SK-N-SH treated with all-trans-retinoic acid at 6 μM for 48 hours (cell line): Measurements from ENCODE around the gene SULT6B1.

Source experiments
- ATAC-seq: fragments of 200-7000 bp; cut with Tn5 transposase; 3 replicates; pipeline ENCODE4 v1.9.1; 2020; ENCODE audit warnings: mild to moderate bottlenecking, moderate library complexity
- ARNTL ChIP-seq: fragments of 450-650 bp; formaldehyde crosslinking; IDR thresholded peaks from 2 replicates; pipeline ENCODE4 v1.5.0; 2020; ENCODE audit warnings: low read depth, mild to moderate bottlenecking, moderate library complexity, borderline replicate concordance
- BACH2 ChIP-seq: fragments of 250-450 bp; sonication (Bioruptor Pico); IDR thresholded peaks from 2 replicates; pipeline ENCODE4 v1.9.0; 2021; ENCODE audit warnings: mild to moderate bottlenecking, borderline replicate concordance
- CSDC2 ChIP-seq: fragments of 250-450 bp; sonication (Bioruptor Pico); IDR thresholded peaks from 2 replicates; pipeline ENCODE4 v1.5.0; 2020; ENCODE audit warnings: mild to moderate bottlenecking, moderate library complexity
- CSRNP3 ChIP-seq: fragments of 250-450 bp; sonication (Bioruptor Pico); IDR thresholded peaks from 2 replicates; pipeline ENCODE4 v1.5.1; 2021; ENCODE audit warnings: mild to moderate bottlenecking, moderate library complexity
- ISL1 ChIP-seq: fragments of 250-450 bp; sonication (Bioruptor Pico); IDR thresholded peaks from 2 replicates; pipeline ENCODE4 v2.1.2; 2022; ENCODE audit warnings: mild to moderate bottlenecking, moderate library complexity
- POU6F1 ChIP-seq: fragments of 250-450 bp; sonication (Bioruptor Pico); IDR thresholded peaks from 2 replicates; pipeline ENCODE4 v1.8.0; 2021; ENCODE audit warnings: low read depth, mild to moderate bottlenecking, moderate library complexity, borderline replicate concordance
- PPARA ChIP-seq: fragments of 250-450 bp; sonication (Bioruptor Pico); IDR thresholded peaks from 2 replicates; pipeline ENCODE4 v1.5.0; 2020; ENCODE audit warnings: mild to moderate bottlenecking, borderline replicate concordance
- RARB ChIP-seq: fragments of 250-450 bp; sonication (Bioruptor Pico); IDR thresholded peaks from 2 replicates; pipeline ENCODE4 v1.8.0; 2021; ENCODE audit warnings: mild to moderate bottlenecking, moderate library complexity
- SNAI2 ChIP-seq: fragments of 250-450 bp; sonication (Bioruptor Pico); IDR thresholded peaks from 2 replicates; pipeline ENCODE4 v1.5.0; 2020; ENCODE audit warnings: mild to moderate bottlenecking, moderate library complexity
- TCF4 ChIP-seq: fragments of 250-450 bp; sonication (Bioruptor Pico); IDR thresholded peaks from 2 replicates; pipeline ENCODE4 v1.8.0; 2021; ENCODE audit warnings: mild to moderate bottlenecking, moderate library complexity, borderline replicate concordance
- TOX ChIP-seq: fragments of 250-450 bp; sonication (Bioruptor Pico); IDR thresholded peaks from 2 replicates; pipeline ENCODE4 v1.8.0; 2021; ENCODE audit warnings: mild to moderate bottlenecking, moderate library complexity, borderline replicate concordance
- ZFP3 ChIP-seq: fragments of 250-450 bp; sonication (Bioruptor Pico); IDR thresholded peaks from 2 replicates; pipeline ENCODE4 v1.5.0; 2020; ENCODE audit warnings: mild to moderate bottlenecking, moderate library complexity
- ZFP30 ChIP-seq: fragments of 450-650 bp; formaldehyde crosslinking; IDR thresholded peaks from 2 replicates; pipeline ENCODE4 v1.5.0; 2022; ENCODE audit warnings: mild to moderate bottlenecking, moderate library complexity
- ZNF565 ChIP-seq: fragments of 450-650 bp; formaldehyde crosslinking; conservative IDR thresholded peaks from 2 replicates; pipeline ENCODE4 v1.5.0; 2020; ENCODE audit warnings: low read depth, mild to moderate bottlenecking, moderate library complexity
- ZNF70 ChIP-seq: fragments of 450-650 bp; formaldehyde crosslinking; IDR thresholded peaks from 2 replicates; pipeline ENCODE4 v1.5.0; 2020; ENCODE audit warnings: mild to moderate bottlenecking, moderate library complexity
- ZNF8 ChIP-seq: fragments of 450-650 bp; formaldehyde crosslinking; IDR thresholded peaks from 2 replicates; pipeline ENCODE4 v1.5.0; 2020; ENCODE audit warnings: mild to moderate bottlenecking, moderate library complexity
- TF ChIP-seq, protein P1 (sequence below): fragments of 250-450 bp; sonication (Bioruptor Pico); IDR thresholded peaks from 2 replicates; pipeline ENCODE4 v1.5.1; 2020; ENCODE audit warnings: low read depth, mild to moderate bottlenecking, moderate library complexity
- TF ChIP-seq, protein P2 (sequence below): fragments of 250-450 bp; sonication (Bioruptor Pico); IDR thresholded peaks from 2 replicates; pipeline ENCODE4 v1.8.0; 2020; ENCODE audit warnings: mild to moderate bottlenecking, moderate library complexity, borderline replicate concordance
- TF ChIP-seq, protein P3 (sequence below): fragments of 250-450 bp; sonication (Bioruptor Pico); IDR thresholded peaks from 2 replicates; pipeline ENCODE4 v1.5.0; 2020; ENCODE audit warnings: mild to moderate bottlenecking, moderate library complexity

The SULT6B1 gene

GRCh38 chr2:37148325-37148724 is 40.1 kb downstream of the SULT6B1 start (continued):
- TF ChIP-seq CSRNP3 (CRISPR knock-in tag): no peak
- TF ChIP-seq ZNF565 (CRISPR knock-in tag): no peak
- TF ChIP-seq BACH2: no peak

DNA sequence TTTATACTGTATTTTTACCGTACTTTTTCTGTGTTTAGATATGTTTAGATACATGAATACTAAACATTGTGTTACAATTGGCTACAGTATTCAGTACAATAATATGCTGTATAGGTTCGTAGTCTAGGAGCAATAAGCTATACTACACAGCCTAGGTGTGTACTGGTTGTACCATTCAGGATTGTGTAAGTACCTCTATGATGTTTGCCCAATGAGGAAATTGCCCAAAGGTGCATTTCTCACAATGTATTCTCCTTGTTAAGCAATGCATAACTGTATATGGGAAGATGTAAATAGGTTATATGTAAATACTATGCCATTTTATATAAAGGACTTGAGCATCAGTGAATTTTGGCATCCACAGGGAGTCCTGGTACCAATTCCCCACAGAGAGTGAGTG is 42.4 kb downstream of the SULT6B1 start:
- TF ChIP-seq SNAI2 (CRISPR knock-in tag): no peak
- TF ChIP-seq, protein P1, sequence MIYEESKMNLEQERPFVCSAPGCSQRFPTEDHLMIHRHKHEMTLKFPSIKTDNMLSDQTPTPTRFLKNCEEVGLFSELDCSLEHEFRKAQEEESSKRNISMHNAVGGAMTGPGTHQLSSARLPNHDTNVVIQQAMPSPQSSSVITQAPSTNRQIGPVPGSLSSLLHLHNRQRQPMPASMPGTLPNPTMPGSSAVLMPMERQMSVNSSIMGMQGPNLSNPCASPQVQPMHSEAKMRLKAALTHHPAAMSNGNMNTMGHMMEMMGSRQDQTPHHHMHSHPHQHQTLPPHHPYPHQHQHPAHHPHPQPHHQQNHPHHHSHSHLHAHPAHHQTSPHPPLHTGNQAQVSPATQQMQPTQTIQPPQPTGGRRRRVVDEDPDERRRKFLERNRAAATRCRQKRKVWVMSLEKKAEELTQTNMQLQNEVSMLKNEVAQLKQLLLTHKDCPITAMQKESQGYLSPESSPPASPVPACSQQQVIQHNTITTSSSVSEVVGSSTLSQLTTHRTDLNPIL (CRISPR knock-in tag): no peak
- no peak for TF ChIP-seq ZFP3
- TF ChIP-seq ZNF8 (CRISPR knock-in tag): no peak
- TF ChIP-seq RARB (CRISPR knock-in tag): no peak
- no peak for TF ChIP-seq ISL1 (CRISPR knock-in tag)
- TF ChIP-seq CSDC2 (CRISPR knock-in tag): no peak
- no peak for TF ChIP-seq TOX (CRISPR knock-in tag)
- TF ChIP-seq ZNF565 (CRISPR knock-in tag): no peak
- no peak for TF ChIP-seq ZNF70 (CRISPR knock-in tag)
- no peak for TF ChIP-seq TCF4 (CRISPR knock-in tag)
- TF ChIP-seq POU6F1: no peak
- TF ChIP-seq ARNTL: no peak
- TF ChIP-seq, protein P2, sequence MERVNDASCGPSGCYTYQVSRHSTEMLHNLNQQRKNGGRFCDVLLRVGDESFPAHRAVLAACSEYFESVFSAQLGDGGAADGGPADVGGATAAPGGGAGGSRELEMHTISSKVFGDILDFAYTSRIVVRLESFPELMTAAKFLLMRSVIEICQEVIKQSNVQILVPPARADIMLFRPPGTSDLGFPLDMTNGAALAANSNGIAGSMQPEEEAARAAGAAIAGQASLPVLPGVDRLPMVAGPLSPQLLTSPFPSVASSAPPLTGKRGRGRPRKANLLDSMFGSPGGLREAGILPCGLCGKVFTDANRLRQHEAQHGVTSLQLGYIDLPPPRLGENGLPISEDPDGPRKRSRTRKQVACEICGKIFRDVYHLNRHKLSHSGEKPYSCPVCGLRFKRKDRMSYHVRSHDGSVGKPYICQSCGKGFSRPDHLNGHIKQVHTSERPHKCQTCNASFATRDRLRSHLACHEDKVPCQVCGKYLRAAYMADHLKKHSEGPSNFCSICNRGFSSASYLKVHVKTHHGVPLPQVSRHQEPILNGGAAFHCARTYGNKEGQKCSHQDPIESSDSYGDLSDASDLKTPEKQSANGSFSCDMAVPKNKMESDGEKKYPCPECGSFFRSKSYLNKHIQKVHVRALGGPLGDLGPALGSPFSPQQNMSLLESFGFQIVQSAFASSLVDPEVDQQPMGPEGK (CRISPR knock-in tag): no peak
- TF ChIP-seq, protein P3, sequence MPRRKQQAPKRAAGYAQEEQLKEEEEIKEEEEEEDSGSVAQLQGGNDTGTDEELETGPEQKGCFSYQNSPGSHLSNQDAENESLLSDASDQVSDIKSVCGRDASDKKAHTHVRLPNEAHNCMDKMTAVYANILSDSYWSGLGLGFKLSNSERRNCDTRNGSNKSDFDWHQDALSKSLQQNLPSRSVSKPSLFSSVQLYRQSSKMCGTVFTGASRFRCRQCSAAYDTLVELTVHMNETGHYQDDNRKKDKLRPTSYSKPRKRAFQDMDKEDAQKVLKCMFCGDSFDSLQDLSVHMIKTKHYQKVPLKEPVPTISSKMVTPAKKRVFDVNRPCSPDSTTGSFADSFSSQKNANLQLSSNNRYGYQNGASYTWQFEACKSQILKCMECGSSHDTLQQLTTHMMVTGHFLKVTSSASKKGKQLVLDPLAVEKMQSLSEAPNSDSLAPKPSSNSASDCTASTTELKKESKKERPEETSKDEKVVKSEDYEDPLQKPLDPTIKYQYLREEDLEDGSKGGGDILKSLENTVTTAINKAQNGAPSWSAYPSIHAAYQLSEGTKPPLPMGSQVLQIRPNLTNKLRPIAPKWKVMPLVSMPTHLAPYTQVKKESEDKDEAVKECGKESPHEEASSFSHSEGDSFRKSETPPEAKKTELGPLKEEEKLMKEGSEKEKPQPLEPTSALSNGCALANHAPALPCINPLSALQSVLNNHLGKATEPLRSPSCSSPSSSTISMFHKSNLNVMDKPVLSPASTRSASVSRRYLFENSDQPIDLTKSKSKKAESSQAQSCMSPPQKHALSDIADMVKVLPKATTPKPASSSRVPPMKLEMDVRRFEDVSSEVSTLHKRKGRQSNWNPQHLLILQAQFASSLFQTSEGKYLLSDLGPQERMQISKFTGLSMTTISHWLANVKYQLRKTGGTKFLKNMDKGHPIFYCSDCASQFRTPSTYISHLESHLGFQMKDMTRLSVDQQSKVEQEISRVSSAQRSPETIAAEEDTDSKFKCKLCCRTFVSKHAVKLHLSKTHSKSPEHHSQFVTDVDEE (CRISPR knock-in tag): no peak
- no peak for TF ChIP-seq ZFP30
- no peak for TF ChIP-seq CSRNP3 (CRISPR knock-in tag)
- no peak for TF ChIP-seq PPARA (CRISPR knock-in tag)
- ATAC-seq: no peak

- no peak for ATAC-seq
These were observed 44.5 kb downstream of the SULT6B1 start for GRCh38 chr2:37143974-37144373.

More at GRCh38 chr2:37143974-37144373, 44.5 kb downstream of the SULT6B1 start:
- no peak for TF ChIP-seq CSRNP3 (CRISPR knock-in tag)
- TF ChIP-seq SNAI2 (CRISPR knock-in tag): no peak
- no peak for TF ChIP-seq ARNTL
- no peak for TF ChIP-seq PPARA (CRISPR knock-in tag)
- TF ChIP-seq BACH2: no peak
